Stimulated activated CD8-positive, alpha-beta memory T cell treated with anti-CD3 and anti-CD28 coated beads, Interleukin-4, amount 100 ng/mL, for 1 hour (primary cell): ENCODE measurements around the gene TSPO.
A peak's percentile ranks its signal among the peaks of the same experiment; 100 is the strongest.
"Not testable (repeated sequence)": the region's sequence is repeated elsewhere in the genome, so short reads cannot be mapped to it uniquely, and the experiment has no call there.

ENCODE experiments used
- DNase-seq, 2 donors: peaks; one replicate each; pipeline ENCODE4 v3.0.0-alpha.2; 2020; ENCODE audit warnings: low read depth in 2 of 2, low spot score in 1 of 2

Gene TSPO

GRCh38 chr22:43129426-43130425 is 21.6 kb upstream of the TSPO start:
- no peak for DNase-seq

GRCh38 chr22:43131773-43132501 is 19.4 kb upstream of the TSPO start:
- DNase-seq, result no peak

DNA sequence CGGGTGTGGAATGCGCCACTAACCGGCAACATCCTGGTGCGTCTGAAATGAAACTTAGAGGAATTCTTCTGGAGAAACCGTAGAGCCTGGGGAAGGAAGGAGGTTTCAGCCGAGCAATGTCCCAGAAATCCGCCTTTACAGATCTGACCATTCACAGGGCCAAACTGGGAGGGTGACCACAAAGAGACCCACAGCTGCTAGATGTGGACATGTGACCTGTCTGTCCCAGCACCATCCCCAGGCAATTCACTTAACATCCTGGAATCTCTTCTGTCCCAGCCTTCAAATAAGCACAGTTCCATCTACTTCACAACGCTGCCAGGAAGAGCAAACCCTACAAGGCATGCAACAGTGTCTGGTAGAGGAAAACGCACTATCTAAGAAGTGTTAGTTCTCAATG is 18.0 kb upstream of the TSPO start:
- no peak for DNase-seq

GRCh38 chr22:43134553-43134952 is 16.8 kb upstream of the TSPO start:
- DNase-seq, result no peak

- no peak for DNase-seq
These were observed 15.8 kb upstream of the TSPO start for GRCh38 chr22:43135565-43135964.

DNA sequence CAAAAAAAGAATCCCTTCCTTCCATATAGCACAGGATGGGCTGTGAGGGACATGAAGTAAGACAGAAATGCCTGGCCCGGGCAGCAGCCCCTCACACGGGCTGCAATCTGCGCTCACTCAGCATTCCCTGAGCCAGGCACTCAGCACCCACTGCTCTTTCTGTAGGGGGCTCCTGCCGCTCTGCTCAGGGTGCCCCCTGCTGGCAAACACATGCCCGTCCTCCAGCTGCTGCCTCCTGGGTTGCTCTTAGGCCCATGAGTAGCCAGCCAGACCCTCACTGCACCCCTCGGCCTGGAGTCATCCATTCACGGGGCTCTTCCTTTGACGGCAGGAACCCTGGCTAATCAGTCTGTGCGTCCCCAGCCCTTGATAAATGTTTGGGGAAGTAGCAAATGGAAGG is 15.1 kb upstream of the TSPO start:
- peak in 1 of 2 donors; percentile 25 for DNase-seq

- no peak for DNase-seq
These were observed 14.6 kb upstream of the TSPO start for GRCh38 chr22:43136801-43137200.

DNA sequence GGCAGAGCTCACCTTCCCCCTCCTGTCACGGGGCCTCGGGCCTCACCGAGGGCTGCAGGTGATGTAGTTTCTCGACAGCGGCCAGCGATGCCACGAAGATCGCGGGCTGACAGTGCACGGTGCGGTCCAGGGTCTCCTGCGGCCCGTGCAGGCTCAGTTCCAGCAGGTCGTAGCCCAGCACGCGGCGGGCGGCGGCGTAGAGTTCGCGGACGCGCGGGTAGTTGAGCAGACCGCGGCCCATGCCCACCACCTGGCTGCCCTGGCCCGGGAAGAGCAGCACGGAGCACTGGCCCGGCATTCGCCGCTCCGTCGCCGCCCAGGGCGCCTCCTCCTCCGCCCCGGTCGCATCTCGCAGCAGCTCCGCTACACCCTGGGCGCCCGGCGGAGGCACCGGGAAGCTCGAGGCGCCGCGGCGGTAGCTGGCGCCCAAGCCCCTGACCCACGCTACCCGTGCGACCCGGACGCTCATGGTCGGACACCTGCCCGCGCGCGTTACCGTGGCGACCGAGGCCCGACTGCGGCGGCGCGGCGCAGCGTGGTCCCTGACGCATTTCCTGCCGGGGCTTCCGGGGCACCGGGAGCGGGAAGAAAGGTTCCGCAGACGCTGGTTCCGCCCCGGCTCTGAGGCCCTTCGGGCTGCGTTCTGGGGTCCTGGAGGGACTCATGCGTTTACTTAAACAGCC is 8.3 kb upstream of the TSPO start, which contains the start of gene MCAT:
TSS of gene MCAT (minus strand) at position 519 of the 683 bp plus-strand sequence. CDS start at position 469, 50 bp downstream.
- DNase-seq, result peak; percentile 40 to 61

GRCh38 chr22:43144949-43145348 is 6.4 kb upstream of the TSPO start:
- DNase-seq, result no peak

GRCh38 chr22:43145371-43145770 is 6.0 kb upstream of the TSPO start:
- not testable (repeated sequence) for DNase-seq

- DNase-seq, result not testable (repeated sequence)
These were observed 5.0 kb upstream of the TSPO start for GRCh38 chr22:43146332-43146731.

DNA sequence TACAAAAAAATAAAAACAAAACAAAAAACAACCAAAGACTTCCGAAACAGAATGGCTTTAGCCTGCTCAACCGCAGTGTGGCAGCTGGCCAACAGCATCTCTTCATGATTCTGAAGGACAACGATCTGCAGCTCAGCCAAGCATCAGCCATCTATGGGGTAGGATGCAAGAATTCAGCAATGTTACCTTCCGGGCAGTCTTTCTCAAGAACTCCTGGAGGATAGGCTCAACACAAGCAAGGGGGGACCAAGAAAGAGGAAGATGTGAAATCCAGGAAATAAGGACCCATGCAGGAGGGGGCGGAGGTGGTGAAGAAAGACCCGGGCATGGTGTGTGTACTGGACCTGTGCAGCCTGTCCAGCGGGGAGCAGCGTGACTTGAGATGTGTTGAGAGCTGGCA is 3.5 kb upstream of the TSPO start:
- no peak for DNase-seq

DNA sequence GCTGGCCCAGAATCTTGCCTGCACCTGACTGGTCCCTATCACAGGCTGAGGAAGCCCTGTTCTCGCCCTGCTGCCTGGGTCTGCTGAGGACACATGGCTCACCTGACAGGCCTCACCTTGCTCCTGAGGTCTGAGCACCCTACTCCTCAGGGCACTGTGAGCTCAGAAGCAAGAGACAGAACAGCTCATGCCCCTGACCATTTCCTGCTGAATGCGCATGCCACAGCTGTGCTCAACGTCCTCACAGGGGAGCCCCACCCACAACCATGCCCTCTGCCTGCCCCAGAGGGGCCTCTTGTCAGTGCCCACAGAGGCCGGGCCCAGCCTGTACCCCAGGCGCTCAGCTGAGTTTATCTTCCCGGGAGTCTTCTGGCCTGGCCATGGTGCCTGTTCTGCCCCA is 2.8 kb upstream of the TSPO start:
- DNase-seq, result no peak

DNA sequence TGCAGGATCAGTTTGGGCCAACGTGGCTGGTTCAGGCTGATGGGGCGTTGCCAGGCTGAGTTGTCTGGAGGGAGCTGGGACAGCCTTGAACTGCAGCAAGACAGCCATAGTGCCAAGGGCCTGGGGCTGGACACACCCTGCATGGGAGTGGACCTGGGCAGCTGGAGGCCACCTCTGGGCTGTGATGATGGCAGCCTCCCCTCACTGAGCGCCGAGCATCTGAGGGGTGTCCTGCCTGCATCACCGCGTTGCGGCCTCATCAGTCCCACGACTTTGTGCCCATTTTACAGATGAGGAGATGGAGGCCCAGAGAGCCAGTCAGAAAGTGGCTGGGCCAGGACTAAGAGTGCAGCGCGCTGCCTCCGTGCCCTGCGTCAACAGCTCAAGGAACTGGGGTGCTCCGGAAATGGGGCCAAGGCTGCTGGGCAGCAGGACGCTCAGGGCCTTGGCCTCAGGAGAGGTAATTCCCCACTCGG is 590 bp upstream of the TSPO start:
- DNase-seq, result no peak

DNA sequence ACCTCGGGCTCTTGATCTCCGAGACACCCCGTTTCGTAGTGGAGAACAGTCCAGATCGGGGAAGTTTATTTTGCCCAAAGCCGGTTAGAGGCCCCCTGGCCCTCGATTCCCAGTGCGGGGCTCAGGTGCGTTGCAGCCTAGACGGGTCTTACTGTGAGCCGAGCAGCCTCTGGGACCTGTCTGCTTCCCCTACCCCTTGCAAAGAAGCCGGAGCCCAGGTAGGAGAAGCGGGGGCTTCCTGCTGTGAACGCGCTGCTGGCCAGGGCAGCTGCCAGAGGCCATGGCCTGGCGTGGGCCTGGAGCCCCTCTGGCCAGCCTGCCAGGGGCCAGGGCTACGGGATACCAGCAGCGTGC is 621 bp downstream of the TSPO start:
- no peak for DNase-seq

DNA sequence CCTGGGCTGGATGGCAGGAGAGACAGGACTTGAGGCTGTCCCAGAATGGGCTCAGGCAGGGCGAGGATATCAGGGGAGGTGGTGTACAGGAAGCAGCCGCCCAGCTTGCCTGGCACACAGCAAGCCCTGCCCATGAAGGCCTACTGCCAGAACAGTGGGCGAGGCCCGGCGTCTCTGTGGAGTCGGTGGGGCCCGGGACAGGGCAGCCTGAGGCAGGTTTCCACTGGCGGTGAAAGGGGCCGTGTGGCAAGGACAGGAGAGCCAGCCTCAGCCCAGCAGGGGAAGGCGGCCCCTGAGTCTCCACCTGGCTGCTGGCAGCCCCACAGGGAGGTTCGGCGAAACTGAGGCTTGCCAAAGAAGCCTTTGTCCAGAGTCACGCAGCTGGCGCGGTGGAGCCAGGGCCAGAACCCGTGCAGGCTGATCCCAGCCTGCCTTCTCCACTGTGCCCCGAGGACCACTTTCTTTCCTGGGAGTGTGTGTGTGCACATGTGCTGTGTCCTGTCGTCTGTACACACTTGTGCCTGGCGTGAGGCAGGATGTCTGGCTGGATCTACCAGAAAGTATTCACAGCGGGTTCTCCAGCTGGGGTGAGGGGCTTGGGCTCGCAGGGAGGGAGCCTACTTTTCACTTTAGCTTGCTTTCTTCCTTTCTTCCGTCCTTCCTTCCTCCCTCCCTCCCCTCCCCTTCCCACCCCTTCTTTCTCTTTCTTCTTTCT is 1.2 kb downstream of the TSPO start:
- DNase-seq, result peak; percentile 14 to 26

DNA sequence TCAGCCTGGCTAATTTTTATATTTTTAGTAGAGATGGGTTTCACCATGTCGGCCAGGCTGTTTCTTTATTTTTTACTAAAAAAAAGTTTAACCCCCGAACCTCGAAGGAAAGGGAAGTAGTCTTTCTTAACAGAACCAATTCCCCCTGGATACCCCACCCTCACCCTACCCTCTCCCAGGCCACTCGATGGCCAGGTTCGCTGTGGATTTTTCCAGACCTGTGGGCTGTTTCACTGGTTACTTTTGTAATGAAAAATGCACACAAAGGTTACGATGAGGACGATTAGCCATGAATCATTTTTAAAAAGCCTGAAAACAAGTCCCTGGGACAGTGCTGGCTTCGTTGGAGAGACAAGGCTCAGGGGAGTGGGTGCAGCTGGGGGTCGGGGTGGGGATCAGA is 2.5 kb downstream of the TSPO start:
- no peak for DNase-seq

- no peak for DNase-seq
These were observed 3.7 kb downstream of the TSPO start for GRCh38 chr22:43154887-43155536.

- no peak for DNase-seq
These were observed 4.4 kb downstream of the TSPO start for GRCh38 chr22:43155789-43156188.

GRCh38 chr22:43156413-43156812 is 5.1 kb downstream of the TSPO start:
- DNase-seq, result no peak
